K562 (cell line): ENCODE data around the gene CEP135. TPM values are rescaled to one million over a fixed set of nuclear protein-coding genes. Genes with fewer than 3 reads are reported as not detected.

Source experiments
- ATAC-seq: fragments of 200-7000 bp; cut with Tn5 transposase; 3 replicates; pipeline ENCODE4 v1.9.1; 2020; ENCODE audit warnings: moderate library complexity
- BruUV-seq: library from RNA; stranded (reverse); fragments of 400-500 nt; replicated peaks from 2 replicates; lab custom pipeline; 2021; lab: Mats Ljungman, UMichigan
- CTCF ChIA-PET: fragments of 300-600 bp; formaldehyde crosslinking; extraction: SDS; loops from one replicate; lab custom pipeline; 2021; ENCODE audit warnings: low intra/inter-chr PET ratio; lab: Yijun Ruan, JAX
- POLR2A ChIA-PET: fragments of 300-600, 350-650 bp; sonication (Branson Sonifier 250); formaldehyde crosslinking; extraction: SDS; loops from one replicate; lab custom pipeline; 2021; ENCODE audit warnings: antibody characterized with exemption, inconsistent platforms; lab: Yijun Ruan, JAX
- DNase-seq, 4 experiments: peaks; one replicate each; pipeline versions ENCODE4 v3.0.0 to v3.0.0-alpha.2; 2011 to 2018; ENCODE audit warnings: low spot score in 3 of 4, mixed read lengths in 3 of 4; ENCODE audit errors: extremely low read depth in 1 of 4
- FAIRE-seq: peaks from 2 replicates; lab custom pipeline; 2011; peaks lifted over from hg19 to GRCh38; lab: Jason Lieb, UNC
- H2AFZ ChIP-seq: 2 replicates; pipeline ENCODE4 v1.6.0; 2011; ENCODE audit warnings: low read depth, low read length, control low read depth, inconsistent platforms
- H3K27ac ChIP-seq: fragments of 200-600 bp; 3 replicates; pipeline ENCODE4 v1.8.0; 2011; ENCODE audit warnings: low read depth, mild to moderate bottlenecking, control low read depth, inconsistent platforms, low read length, moderate library complexity, mixed read lengths; ENCODE audit errors: extremely low read depth
- H3K27me3 ChIP-seq, 2 experiments: fragments of 300-600 bp in 1 of 2; 2 replicates in 1 of 2; 3 replicates in 1 of 2; pipeline versions ENCODE4 v1.6.0 to v1.8.0; 2011; ENCODE audit warnings: inconsistent platforms in 2 of 2, low read length in 2 of 2, mild to moderate bottlenecking in 1 of 2, mixed read lengths in 1 of 2, moderate library complexity in 1 of 2; ENCODE audit not compliant: control insufficient read depth in 2 of 2, insufficient read depth in 2 of 2
- H3K36me3 ChIP-seq: fragments of 300-600 bp; 3 replicates; pipeline ENCODE4 v1.8.0; 2011; ENCODE audit warnings: mild to moderate bottlenecking, low read length, inconsistent platforms; ENCODE audit not compliant: control insufficient read depth, insufficient read depth
- H3K4me1 ChIP-seq, 2 experiments: fragments of 200-600 bp in 1 of 2; replicated peaks in 1 of 2; 2 replicates in 1 of 2; 3 replicates in 1 of 2; pipeline versions ENCODE4 v1.5.1 to v1.8.0; 2011; ENCODE audit warnings: inconsistent platforms in 2 of 2, low read length in 2 of 2, mild to moderate bottlenecking in 1 of 2, mixed read lengths in 1 of 2, moderate library complexity in 1 of 2; ENCODE audit not compliant: control insufficient read depth in 2 of 2, insufficient read depth in 2 of 2
- H3K4me2 ChIP-seq: 2 replicates; pipeline ENCODE4 v1.6.1; 2011; ENCODE audit warnings: low read length, control low read depth, inconsistent platforms, mixed read lengths; ENCODE audit not compliant: insufficient read depth
- H3K4me3 ChIP-seq: fragments of 200-600 bp; sonication (generic), shearing (Covaris generic); 2 replicates; pipeline ENCODE4 v1.5.1; 2016; ENCODE audit warnings: control low read depth, inconsistent platforms
- H3K79me2 ChIP-seq: fragments of 200-600 bp; 3 replicates; pipeline ENCODE4 v1.8.0; 2011; ENCODE audit warnings: low read length, inconsistent platforms; ENCODE audit not compliant: control insufficient read depth, insufficient read depth
- H3K9ac ChIP-seq, 2 experiments: 2 replicates each; pipeline versions ENCODE4 v1.6.0 to v1.6.1; 2011; ENCODE audit warnings: low read depth in 2 of 2, low read length in 2 of 2, control low read depth in 1 of 2, inconsistent platforms in 1 of 2, mild to moderate bottlenecking in 1 of 2, mixed read lengths in 1 of 2; ENCODE audit not compliant: insufficient read depth in 1 of 2
- H3K9me1 ChIP-seq: one replicate; pipeline ENCODE4 v1.6.0; 2011; ENCODE audit warnings: inconsistent platforms, mild to moderate bottlenecking, low read length, moderate library complexity; ENCODE audit not compliant: control insufficient read depth, insufficient read depth
- H3K9me3 ChIP-seq: replicated peaks from 2 replicates; pipeline ENCODE4 v1.5.1; 2011; ENCODE audit warnings: low read depth, low read length, inconsistent platforms; ENCODE audit not compliant: control insufficient read depth, insufficient read depth
- H4K20me1 ChIP-seq: replicated peaks from 2 replicates; pipeline ENCODE4 v1.6.1; 2011; ENCODE audit warnings: low read length, inconsistent platforms, mixed read lengths; ENCODE audit not compliant: control insufficient read depth, insufficient read depth
- ATF6 ChIP-seq: sonication (generic); formaldehyde crosslinking; IDR thresholded peaks from 2 replicates; pipeline ENCODE4 v1.4.0; 2020; ENCODE audit warnings: mild to moderate bottlenecking, missing genetic modification reagents
- CBX1 ChIP-seq: sonication (generic); IDR thresholded peaks from 2 replicates; pipeline ENCODE4 v1.6.1; 2016; ENCODE audit warnings: antibody characterized with exemption, low read depth, mild to moderate bottlenecking
- DEAF1 ChIP-seq: fragments of 450-650 bp; formaldehyde crosslinking; IDR thresholded peaks from 2 replicates; pipeline ENCODE4 v1.4.0; 2020; ENCODE audit warnings: mild to moderate bottlenecking, moderate library complexity
- ELK1 ChIP-seq: sonication (generic); formaldehyde crosslinking; IDR thresholded peaks from 2 replicates; pipeline ENCODE4 v1.8.1; 2022; ENCODE audit warnings: missing genetic modification reagents
- ETS2 ChIP-seq: IDR thresholded peaks from 2 replicates; pipeline ENCODE4 v1.6.1; 2016; ENCODE audit warnings: borderline replicate concordance, missing genetic modification characterization, mild to moderate bottlenecking, moderate library complexity, missing compliant biosample characterization; ENCODE audit not compliant: poor library complexity, severe bottlenecking
- HDAC3 ChIP-seq: fragments of 450-650 bp; IDR thresholded peaks from 2 replicates; pipeline ENCODE4 v1.6.1; 2018; ENCODE audit warnings: borderline replicate concordance, mild to moderate bottlenecking, moderate library complexity; ENCODE audit not compliant: partially characterized antibody
- HDAC8 ChIP-seq: fragments of 450-650 bp; IDR thresholded peaks from 2 replicates; pipeline ENCODE4 v1.6.1; 2016; ENCODE audit warnings: mild to moderate bottlenecking, missing genetic modification characterization, moderate library complexity, missing compliant biosample characterization
- MAFF ChIP-seq: IDR thresholded peaks from 2 replicates; pipeline ENCODE4 v1.6.1; 2012; ENCODE audit warnings: low read length, improper control_type of control experiment
- RFX1 ChIP-seq: fragments of 450-650 bp; IDR thresholded peaks from 2 replicates; pipeline ENCODE4 v1.6.1; 2016; ENCODE audit warnings: mild to moderate bottlenecking, moderate library complexity
- RNF2 ChIP-seq: sonication (generic); IDR thresholded peaks from 2 replicates; pipeline ENCODE4 v1.6.1; 2016
- ZNF174 ChIP-seq: fragments of 250-450 bp; sonication (Bioruptor Pico); IDR thresholded peaks from 2 replicates; pipeline ENCODE4 v1.4.0; 2020; ENCODE audit warnings: mild to moderate bottlenecking
- ZNF75A ChIP-seq: fragments of 450-650 bp; formaldehyde crosslinking; IDR thresholded peaks from 2 replicates; pipeline ENCODE4 v1.4.0; 2020; ENCODE audit warnings: mild to moderate bottlenecking
- ZNF785 ChIP-seq: fragments of 250-450 bp; sonication (Bioruptor Pico); IDR thresholded peaks from 2 replicates; pipeline ENCODE4 v1.4.0; 2020; ENCODE audit warnings: mild to moderate bottlenecking
- ZNF79 ChIP-seq: fragments of 250-450 bp; sonication (Bioruptor Pico); IDR thresholded peaks from 2 replicates; pipeline ENCODE4 v1.4.0; 2020; ENCODE audit warnings: low read depth, mild to moderate bottlenecking, moderate library complexity
- in situ Hi-C: fragments of 300-500 bp; cut with MboI; formaldehyde crosslinking; loops from 4 replicates; pipeline ENCODE4 v1.15.0; 2018; ENCODE audit warnings: inconsistent platforms, mixed read lengths
- intact Hi-C: fragments of 100-400 bp; cut with micrococcal nuclease; formaldehyde crosslinking; loops from 2 replicates; pipeline ENCODE4 v1.14.2; 2022
- polyA plus RNA-seq, 8 experiments: library from polyadenylated mRNA; depleted of rRNA in 4 of 8; stranded (reverse) in 5 of 8; unstranded in 3 of 8; fragments of >200 nt; fragmentation: Nextera tagmentation in 2 of 8; fragmentation: Illumina TruSeq in 1 of 8; extraction: Ambion mirVana in 2 of 8; extraction: Trizol in 1 of 8; gene quantifications; 2 replicates each; pipeline versions ENCODE4 v1.2.1 to v1.2.3, GENCODE V29; 2011 to 2014; ENCODE audit warnings: inconsistent platforms in 1 of 8, missing spikeins in 1 of 8
- total RNA-seq, 7 experiments: library from RNA; depleted of rRNA in 6 of 7; stranded (reverse); fragments of >200 nt in 6 of 7; fragmentation: Illumina TruSeq in 2 of 7; extraction: Trizol in 2 of 7; gene quantifications; 2 replicates each; pipeline versions ENCODE4 v1.2.1 to v1.2.3, GENCODE V29; 2011 to 2021; ENCODE audit warnings: low replicate concordance in 1 of 7

CEP135 gene
- total and polyA plus RNA-seq, 9 of the 15 experiments (the other 6 are each of a cell fraction or from before 2014, with no cell fraction given) = 3.1 to 18.9 (median 15.3) TPM

GRCh38 chr4:56008206-56008605 is 59.5 kb downstream of the CEP135 start:
- CTCF ChIA-PET = no interaction called here
- no peak for FAIRE-seq
- POLR2A ChIA-PET = interaction anchor here (0.8 kb wide), 1 partner anchor 9 kb away, joined by 3 read pairs; no protein-coding TSS in a partner anchor

More at GRCh38 chr4:56008206-56008605, 59.5 kb downstream of the CEP135 start:
- Histone ChIP-seq H3K4me1 (no peaks in the 10 kb centered on the region), H3K9ac (no peak overlapping the region), H3K27me3 (no peaks in the 10 kb centered on the region)
- TF ChIP-seq ZNF174 (CRISPR knock-in tag) (no peak), ETS2 (tag) (no peak), RFX1 (no peak), MAFF (no peak), HDAC3 (no peak), RNF2 (no peak), ATF6 (no peak), ZNF785 (CRISPR knock-in tag) (no peak), HDAC8 (tag) (no peak), CBX1 (no peak), ZNF75A (CRISPR knock-in tag) (no peak), DEAF1 (CRISPR knock-in tag) (no peak), ZNF79 (CRISPR knock-in tag) (no peak), ELK1 (CRISPR knock-in tag) (no peak)
- TF ChIP-seq, all 486 proteins: peak for 0
- H2AFZ ChIP-seq = no peak overlapping the region
- H3K36me3 ChIP-seq = peaks cover 22% of the 10 kb centered on the region; the same call in 2 of the 3 replicates
- in situ Hi-C loops = no loop called here
- H4K20me1 ChIP-seq = no peaks in the 10 kb centered on the region
- H3K4me2 ChIP-seq = no peak overlapping the region
- no TSS peak for BruUV-seq
- no peak overlapping the region for H3K4me3 ChIP-seq
- ATAC-seq (no peak), DNase-seq (no peak)
- intact Hi-C loops = no loop called here
- H3K79me2 ChIP-seq = no peaks in the 10 kb centered on the region
- no peaks in the 10 kb centered on the region for H3K9me3 ChIP-seq
- no peak overlapping the region for H3K27ac ChIP-seq
- no peaks in the 10 kb centered on the region for H3K9me1 ChIP-seq
